Stimulated activated CD4-positive, alpha-beta T cell treated with anti-CD3 and anti-CD28 coated beads, Interleukin-12 subunit alpha, Interleukin-12 subunit beta, amount 100 ng/mL, for 4 hours (primary cell): ENCODE results near the gene RPIA.
"Not testable (repeated sequence)": the region's sequence is repeated elsewhere in the genome, so short reads cannot be mapped to it uniquely, and the experiment has no call there.

Source experiments
- DNase-seq: peaks from one replicate; pipeline ENCODE4 v3.0.0-alpha.2; 2020

RPIA gene

DNA sequence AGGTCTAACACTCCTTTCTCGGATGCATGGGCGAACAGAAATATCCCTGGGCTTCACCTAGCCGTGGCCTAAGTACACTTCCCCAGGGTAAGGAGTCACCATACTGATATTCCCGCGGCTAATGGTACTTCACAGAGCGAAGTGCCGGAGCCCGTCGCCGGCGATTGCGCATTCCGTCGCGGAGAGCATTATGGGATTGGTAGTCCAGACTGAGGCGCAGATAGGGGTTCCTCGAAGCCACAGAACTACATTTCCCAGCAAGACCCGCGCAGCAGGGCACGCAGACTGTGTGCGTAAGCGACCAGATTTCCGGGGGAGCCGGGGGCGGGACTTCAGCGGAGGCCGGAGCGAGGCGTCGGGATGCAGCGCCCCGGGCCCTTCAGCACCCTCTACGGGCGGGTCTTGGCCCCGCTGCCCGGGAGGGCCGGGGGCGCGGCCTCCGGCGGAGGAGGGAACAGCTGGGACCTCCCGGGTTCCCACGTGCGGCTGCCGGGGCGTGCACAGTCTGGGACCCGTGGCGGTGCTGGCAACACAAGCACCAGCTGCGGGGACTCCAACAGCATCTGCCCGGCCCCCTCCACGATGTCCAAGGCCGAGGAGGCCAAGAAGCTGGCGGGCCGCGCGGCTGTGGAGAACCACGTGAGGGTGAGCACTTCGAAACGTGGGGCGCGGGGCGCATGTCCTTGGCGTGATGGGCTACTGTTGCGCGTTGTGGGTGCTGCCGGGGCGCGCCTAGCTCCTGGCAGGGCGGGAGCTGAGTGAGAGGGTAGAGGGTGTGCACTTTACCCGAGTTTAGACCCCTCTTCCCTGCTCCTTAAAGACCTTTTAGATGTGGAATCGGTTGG, at the start of gene RPIA:
TSS of gene RPIA (plus strand) at position 335 of the 845 bp plus-strand sequence. CDS start at position 361, 26 bp downstream.
- peak; percentile 98 for DNase-seq

DNA sequence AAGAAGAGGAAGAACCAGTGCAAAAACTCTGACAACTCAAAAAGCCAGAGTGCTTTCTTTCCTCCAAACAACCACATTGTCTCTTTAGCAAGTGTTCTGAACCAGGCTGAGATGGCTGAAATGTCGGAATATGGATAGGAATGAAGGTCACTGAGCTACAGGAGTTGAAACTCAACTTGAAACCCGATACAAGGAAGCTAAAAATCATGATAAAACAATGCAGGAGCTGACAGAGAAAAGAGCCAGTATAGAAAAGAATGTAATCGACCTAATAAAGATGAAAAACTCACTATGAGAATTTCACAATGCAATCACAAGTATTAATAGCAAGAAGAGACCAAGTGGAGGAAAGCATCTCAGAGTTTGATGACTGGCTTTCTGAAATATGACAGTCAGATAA, 49.2 kb upstream of the RPIA start:
- DNase-seq, result no peak

DNA sequence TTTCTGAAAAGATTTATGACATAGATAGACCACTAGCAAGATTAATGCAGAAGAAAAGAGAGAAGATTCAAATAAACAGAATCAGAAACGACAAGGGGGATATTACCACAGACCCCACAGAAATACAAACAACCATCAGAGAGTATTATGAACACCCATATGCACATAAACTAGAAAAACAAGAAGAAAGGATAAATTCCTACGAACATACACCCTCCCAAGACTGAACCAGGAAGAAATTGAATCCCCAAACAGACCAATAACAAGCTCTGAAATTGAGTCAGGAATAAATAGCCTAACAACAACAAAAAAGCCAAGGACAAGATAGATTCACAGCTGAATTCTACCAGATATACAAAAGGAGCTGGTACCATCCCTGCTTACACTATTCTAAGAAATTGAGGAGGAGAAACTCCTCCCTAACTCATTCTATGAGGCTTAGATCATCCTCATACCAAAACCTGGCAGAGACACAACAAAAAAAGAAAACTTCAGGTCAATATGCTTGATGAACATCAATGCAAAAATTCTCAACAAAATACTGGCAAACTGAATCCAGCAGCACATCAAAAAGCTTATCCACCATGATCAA, 46.1 kb upstream of the RPIA start:
- not testable (repeated sequence) for DNase-seq

DNA sequence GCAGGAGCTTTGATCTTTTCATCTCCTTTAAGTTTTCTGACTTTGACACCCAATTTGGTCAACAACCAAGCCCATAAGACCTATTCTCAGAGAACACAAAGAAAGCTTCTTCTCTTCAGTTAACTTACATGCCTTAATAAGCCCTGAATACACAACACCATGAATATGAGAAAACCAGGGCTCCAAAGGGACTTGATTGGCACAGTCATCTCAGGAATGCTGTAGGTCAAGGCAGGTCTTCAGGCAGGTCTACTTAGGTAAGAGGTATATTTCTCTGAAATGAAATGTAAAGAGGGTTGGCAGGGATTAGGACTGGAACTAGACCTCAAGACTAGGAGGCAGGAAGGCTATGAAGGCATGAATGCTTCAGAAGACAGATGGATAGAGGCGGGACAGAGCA, 39.8 kb upstream of the RPIA start:
- DNase-seq, result no peak

DNA sequence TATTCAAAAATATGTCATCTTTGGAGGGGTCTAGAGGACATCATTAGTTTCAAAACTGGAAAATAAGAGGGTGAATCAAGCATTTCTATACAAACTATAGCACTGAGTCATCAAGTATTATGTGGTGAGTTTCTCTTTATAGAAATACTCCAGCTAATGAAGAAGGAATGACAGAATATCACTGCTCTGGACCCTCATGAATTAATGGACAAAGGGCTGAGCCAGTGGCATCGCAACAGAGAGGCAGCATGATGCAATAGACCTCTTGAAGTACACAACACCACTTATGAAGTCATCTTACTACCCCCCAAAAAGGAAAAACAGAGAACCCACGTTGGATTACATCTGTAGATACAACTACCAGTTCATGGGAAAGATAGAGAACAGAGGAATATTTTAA, 36.8 kb upstream of the RPIA start:
- no peak for DNase-seq

DNA sequence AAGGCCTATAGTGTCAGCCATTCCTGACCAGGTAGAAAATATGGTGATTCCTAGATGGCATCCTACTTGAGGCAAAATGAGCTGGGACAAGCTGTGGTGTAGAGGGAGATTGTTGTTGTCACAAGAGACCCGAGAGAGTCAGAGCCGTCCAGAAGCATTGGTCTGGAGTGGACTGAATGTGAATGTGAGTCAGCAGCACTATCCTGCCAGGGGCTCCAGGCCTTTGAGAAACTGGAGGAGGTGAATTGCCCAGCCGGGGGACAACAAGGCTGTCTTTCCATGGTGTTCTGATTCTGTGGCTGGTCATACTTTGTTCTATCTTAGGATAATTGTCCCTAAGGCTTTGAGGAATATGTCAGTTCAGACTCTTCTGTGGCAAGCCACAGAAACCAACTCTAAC, 34.8 kb upstream of the RPIA start:
- no peak for DNase-seq

DNA sequence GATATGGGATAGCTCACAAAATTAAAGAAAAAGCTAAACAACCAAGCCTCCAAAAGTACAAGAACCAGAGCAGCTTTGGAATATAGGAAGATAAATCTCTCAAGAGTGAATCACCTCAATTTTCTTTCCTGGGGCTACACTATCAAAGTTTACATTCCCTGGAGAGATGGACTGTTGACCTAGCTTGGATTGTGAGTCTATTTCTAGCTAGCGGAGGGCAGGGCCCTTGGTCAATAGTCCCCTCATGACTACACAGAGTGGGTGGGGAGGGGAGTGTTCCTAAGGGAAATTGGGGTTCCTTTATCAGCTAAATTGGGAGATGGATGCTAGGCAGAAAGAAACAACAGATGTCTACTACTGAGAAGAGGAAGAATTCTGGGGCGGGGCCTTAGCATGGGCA, 34.3 kb upstream of the RPIA start:
- no peak for DNase-seq

DNA sequence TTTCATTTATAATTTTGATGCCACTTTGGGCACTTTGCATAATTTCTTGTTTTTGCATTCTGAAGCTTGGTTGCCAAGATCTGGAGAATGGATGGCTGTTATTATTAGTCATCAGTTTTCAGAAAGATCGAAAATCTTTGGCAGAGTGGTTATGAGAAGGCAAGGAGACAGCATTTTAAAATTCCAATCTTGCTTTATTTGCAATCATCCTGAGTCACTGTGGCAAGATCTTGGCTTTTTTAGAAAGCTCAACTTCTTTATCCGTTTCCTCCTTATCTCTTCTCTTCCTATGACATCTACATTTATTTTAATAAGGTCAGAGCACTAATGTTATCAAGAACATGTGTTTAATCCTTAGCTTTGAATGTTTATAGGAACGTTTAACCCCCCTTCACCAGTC, 33.1 kb upstream of the RPIA start:
- DNase-seq, result no peak

DNA sequence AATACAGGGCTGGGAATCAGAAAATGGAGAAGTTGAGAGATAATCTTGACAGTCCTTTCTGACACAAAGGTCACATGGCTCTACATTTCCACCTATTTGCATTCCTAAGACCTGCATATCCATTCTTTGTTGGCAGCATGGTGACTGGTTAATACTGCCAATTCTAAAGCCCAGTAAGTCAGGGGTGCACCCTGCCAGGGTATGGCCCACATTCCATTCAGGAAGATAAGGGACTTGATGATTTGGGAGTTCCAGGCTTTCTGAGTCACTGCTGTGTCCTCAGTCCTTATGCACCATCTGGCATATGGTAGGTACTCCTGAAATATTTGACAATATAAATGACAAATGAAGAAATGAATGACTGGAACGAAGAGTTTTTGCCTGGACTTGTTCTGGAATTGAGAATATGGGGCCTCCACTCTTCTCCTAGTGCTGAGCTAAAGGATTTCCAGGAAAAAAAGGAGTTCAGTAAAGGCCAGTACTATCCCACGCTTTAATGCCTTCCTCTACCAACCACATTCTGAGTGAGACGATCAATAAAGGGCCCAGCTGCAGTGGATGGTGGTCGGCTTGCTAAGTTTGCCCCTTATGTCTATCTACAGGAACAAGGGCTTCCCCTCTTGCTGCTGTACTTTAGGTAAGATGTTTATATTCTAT, 32.5 kb upstream of the RPIA start:
- no peak for DNase-seq

DNA sequence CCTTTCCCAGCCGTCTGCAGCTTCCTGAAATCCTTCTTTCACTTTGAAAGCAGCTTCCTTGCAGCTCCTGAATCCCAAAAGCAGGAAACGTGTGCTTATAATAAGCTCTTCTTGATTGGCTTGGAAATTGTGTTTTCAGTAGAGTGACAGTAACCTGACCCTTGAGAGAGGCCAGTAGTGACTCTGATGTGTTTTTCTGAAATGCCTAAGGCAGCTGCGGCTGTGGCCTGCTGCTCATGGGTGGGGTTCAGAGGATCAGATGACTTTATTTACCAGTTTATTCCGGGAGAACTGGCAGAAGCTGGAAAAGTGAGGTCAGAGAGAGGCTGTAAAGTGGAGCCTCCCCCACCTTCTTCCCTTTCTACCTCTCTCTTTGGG, 31.9 kb upstream of the RPIA start:
- DNase-seq, result no peak

DNA sequence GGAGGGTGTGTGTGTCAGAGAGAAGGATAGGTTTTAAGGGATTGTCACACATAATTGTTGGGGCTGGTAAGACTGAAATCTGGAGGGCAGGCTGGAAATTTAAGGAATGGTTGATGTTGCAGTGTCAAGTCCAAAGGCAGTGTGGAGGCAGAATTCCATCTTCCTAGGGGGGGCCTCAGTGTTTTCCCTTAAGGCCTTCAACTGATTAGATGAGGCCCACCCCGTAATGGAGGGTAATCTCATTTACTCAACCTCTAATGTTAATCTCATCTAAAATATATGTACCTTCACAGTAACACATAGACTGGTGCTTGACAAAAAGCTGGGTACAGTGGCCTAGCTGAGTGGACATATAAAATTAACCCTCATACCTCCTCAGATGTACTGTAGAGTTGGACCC, 30.9 kb upstream of the RPIA start:
- DNase-seq, result no peak

DNA sequence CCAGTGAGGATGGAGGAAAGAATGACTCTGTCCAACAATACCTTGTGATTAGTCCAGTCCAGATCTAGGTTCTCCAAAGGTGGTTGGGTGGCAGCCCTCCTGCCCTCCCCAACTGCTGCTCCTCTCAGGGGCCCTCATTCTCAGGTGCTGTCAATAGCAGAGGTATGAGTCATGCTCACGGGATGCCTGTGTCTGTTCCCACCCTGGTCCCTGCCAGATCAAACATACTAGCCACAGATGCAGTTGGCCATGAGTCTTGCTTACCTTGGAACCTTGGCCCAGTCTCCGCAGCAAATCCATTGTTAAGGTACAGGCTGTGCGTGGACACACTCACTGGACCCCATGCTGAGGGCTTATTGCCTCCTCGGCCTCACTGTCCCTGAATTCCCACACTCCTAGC, 24.9 kb upstream of the RPIA start:
- DNase-seq, result no peak

DNA sequence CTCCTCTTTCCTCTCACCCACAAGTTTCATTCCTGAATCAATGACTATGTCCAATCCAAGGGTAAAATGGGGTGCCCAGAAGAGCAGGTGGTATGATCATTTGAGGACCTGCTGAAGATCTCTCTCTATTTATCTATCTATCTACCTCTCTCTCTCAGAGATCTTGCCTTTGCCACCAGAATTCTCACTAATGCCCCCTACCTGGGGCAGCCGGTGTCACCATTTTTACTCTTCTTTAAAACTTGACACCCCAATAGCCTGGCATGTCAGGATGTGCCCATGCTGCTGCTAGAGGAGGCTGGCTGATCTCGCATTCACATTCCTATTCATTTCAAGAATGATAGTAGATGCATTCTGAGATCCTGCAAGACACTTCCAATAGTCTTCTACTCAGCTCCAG, 24.3 kb upstream of the RPIA start:
- DNase-seq, result no peak

DNA sequence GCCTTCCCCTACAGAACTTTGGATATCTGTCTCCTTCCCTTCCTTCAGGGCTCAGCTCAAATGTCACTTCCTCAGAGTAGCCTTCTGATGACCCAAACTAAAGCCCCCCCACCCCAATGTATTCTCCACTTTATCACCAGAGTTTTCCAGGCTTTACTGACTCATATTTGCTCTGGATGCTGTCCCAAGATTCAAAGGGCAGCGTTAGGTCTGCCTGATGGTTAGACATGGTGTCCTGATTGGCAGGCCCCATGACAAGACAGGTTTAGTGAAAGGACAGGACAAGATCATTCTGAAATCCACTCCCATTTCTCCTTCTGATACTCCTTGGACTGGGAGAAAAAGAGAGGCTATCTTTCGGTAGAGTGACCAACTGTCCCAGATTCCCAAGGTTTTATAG, 22.6 kb upstream of the RPIA start:
- DNase-seq, result no peak

DNA sequence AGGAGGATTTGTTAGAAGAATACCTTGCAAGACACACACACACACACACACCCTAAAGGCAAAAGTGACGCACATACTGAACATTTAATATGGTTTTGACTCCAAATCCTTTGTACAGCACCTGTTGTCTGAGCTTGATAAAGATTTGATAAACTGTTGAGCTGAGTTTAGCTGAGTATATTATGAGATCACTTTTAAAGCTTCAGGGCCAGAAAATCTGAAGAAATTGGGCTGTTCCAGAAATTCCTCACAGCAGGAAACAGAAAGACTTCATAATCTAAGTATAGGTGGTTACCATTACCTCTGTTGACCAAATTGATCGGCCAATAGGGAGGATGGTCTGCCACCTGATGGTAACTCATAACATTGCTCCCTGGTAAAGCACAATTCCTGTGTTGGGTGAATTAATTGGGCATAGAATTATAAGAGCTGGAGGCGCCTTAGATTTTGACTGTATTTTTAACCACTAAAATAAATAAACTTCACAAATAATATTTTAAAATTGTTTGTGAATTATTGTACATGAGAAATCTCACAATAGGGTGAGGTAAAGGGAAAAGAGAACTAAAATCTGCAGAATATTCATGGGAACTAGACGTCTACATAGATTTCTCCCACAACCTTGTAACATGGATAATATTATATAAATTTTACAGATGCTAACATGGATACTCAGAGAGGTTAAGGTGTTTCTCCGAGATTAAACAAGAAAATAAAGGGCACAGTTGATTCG, 21.8 kb upstream of the RPIA start:
- no peak for DNase-seq

DNA sequence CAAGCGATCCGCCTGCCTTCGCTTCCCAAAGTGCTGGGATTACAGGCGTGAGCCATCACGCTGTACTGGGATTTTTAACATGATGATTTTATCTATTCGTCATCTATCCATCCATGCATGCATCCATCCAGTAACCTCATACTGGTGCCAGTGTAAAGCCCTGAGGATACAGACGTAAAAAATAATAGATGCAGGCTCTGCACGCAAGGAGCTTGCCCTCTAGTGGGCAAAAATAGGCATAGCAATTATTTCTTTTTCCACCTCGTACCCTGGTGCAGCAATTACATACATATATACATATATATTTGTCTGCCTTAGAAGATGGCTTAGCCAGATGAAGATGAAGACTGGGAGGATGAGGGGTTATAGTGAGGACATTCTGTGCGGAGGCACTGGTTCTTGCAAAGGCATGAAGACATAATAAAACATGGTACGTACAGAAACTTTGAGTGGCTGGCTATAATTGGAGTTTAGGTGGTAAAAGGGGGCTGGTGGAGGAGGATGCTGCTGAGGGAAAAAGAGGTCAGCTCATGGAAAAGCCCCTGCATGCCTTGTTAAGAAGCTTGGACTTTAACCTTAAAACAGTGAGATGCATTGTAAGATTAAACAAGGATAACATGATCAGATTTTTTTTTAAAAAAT, 19.6 kb upstream of the RPIA start:
- DNase-seq, result no peak

DNA sequence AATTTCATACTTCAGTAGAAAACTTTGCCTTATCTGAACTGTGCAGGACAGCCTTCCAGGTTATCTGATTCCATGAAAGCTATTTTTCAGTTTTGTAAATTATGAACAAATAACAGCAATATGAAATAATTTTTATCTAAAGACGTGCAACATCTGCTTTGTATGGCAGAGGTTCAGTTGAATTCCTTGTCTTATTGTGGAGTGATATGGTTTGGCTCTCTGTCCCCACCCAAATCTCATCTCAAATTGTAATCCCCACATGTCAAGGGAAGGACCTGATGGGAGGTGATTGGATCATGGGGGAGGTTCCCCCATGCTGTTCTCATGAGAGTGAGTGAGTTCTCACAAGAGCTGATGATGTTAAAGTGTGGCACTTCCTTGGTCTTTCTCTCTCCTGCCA, 18.1 kb upstream of the RPIA start:
- no peak for DNase-seq

DNA sequence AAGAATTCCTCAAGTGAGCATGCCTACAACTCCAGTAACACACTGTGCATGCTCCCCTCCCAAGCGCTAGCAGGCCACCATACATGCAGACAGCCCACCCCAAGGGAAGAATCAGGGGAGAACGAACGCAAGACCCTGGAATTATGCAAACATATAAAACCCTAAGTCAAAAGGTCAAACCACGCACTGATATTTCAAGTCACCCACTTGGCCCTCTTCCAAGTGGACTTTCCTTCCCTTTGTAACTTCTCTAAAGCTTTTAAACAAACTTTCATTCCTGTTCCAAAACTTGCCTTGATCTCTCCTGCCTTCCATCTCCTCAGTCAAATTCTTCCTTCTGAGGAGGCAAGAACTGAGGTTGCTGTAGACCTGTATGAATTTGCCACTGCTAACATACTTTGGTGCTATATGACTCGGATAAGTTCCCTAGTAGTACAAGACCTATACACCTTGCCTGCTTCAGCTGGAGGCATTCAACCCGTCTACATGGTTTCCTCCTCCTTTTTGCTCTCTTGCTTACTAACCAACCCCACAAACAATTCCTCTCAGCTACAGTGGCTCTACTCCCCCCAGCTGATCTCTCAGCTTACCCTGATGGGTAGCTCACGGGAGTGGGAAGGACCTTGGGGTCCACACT, 11.1 kb upstream of the RPIA start:
- no peak for DNase-seq

DNA sequence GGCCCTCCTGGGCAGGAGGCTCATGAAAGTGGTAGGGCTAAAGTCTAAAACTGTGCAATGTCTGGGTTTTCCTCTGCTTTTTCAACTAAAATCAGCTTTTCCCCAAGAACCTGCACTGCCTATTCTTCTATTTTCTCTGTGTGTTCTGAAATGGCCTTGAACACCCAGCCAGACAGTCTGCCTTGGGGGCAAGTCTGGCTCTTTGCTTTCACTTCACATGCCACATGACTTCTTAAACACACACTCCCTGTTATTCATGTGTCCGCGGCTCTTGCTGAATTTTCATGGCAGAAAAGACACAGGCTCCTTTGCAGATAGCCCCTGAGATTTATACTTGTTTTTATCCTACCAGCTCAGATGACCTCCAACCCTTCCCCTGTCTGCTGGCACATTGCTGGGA, 10.6 kb upstream of the RPIA start:
- DNase-seq, result no peak

DNA sequence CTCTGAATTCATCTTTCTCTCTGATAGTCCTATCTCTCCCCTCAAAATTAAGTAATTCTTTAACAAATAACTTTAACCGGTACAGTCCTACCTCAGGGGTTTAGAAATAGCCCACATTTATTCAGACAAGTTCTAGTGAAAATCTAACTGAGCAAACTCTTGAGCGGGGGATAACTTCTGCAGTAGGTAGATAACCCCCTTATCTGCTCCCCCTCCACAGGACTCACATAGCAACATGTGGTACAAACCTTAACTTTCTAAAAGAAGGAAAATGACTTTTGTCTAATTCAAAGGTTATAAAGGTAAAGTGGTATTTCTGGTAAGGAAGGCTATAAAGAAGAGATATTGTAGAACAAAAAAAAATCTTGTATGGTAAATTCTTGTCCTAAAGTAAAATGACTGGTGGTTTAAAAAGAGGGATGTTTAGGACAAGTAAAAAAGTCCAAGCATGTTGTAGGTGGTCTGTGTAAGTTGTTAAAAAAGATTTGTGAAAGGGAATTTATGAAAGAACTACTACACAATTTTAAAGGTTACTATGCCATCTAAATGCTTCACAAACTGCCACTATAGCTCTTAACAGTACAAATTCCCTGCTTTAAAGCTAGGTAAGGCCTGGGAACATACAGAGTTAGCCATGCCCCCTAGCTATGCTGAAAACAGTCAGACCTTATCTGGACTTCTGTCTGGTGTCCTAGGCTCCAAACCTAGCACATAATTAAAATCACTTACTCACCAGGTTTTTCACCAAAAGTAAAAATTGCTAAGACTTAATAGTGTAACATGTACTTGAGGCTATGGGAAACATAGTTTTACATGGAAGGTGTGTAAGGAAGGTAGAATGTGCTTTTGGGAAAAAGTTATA, 8.1 kb upstream of the RPIA start:
- no peak for DNase-seq

DNA sequence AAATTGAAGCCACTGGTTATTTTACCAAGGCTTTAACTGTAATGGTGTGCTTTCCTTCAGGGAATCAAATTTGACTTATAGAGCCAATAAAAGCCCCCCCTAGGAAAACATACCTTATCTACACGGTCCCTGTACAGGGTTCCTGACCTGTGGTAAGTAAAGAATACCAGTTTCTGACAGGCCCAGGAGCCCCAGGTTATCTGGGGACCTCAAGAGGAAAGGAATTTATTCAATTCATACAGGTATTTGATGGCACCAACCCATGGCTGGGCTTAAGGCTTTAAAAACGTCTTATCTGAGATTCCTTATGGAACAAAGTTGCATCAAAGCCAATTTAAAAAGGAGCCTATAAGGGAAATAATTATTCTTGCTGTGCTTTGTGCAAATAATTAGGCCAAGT, 7.0 kb upstream of the RPIA start:
- DNase-seq, result no peak

DNA sequence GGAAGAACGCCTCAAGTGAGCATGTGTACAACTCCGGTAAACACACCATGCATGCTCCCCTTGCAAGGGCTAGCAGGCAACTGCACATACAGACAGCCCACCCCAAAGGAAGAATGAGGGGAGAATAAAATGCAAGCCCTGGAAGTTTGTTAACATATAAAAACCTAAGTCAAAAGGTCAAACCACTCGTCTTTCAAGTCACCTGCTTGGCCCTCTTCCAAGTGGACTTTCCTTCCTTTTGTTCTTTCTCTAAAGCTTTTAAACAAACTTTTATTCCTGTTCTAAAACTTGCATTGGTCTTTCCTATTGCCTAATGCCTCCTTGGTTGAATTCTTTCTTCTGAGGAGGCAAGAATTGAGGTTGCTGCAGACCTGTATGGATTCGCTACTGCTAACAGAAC, 5.2 kb upstream of the RPIA start:
- no peak for DNase-seq
